CD4-positive, alpha-beta T cell (primary cell): Measurements from ENCODE around the gene KCNMA1. TPM values are rescaled to one million over a fixed set of nuclear protein-coding genes. Genes with fewer than 3 reads are reported as not detected.

Source experiments
- ATAC-seq: fragments of 200-7000 bp; cut with Tn5 transposase; one replicate; pipeline ENCODE4 v1.10.0; 2022; ENCODE audit warnings: mild to moderate bottlenecking; ENCODE audit not compliant: poor library complexity
- CTCF ChIA-PET: fragments of 350-600 bp; sonication (Branson Sonifier 250); formaldehyde crosslinking; loops from one replicate; lab custom pipeline; 2021; ENCODE audit warnings: antibody characterized with exemption, inconsistent platforms; lab: Charles Lee
- POLR2A ChIA-PET: fragments of 350-600 bp; sonication (Branson Sonifier 250); formaldehyde crosslinking; loops from one replicate; lab custom pipeline; 2021; ENCODE audit warnings: antibody characterized with exemption, inconsistent platforms; lab: Charles Lee
- DNase-seq, 14 experiments: peaks; one replicate each; pipeline ENCODE4 v3.0.0-alpha.2; 2013 to 2020; ENCODE audit warnings: mixed read lengths in 2 of 14
- H3K27ac ChIP-seq, 2 donors: one replicate each; pipeline versions ENCODE4 v1.5.1 to v1.7.0; 2013; ENCODE audit warnings: low read length in 2 of 2, low read depth in 1 of 2, mild to moderate bottlenecking in 1 of 2
- H3K27me3 ChIP-seq, 2 experiments: 1 replicate in 1 of 2; 2 replicates in 1 of 2; pipeline versions ENCODE4 v1.6.1 to v1.7.0; 2013; ENCODE audit warnings: low read length in 2 of 2, control low read depth in 1 of 2, mild to moderate bottlenecking in 1 of 2, moderate library complexity in 1 of 2; ENCODE audit not compliant: insufficient read depth in 2 of 2, control insufficient read depth in 1 of 2
- H3K36me3 ChIP-seq: one replicate; pipeline ENCODE4 v1.6.1; 2013; ENCODE audit warnings: low read length, control low read depth; ENCODE audit not compliant: insufficient read depth
- H3K4me1 ChIP-seq: one replicate; pipeline ENCODE4 v1.6.1; 2013; ENCODE audit warnings: low read length, control low read depth; ENCODE audit not compliant: insufficient read depth
- H3K4me3 ChIP-seq: one replicate; pipeline ENCODE4 v1.5.1; 2013; ENCODE audit warnings: mild to moderate bottlenecking, low read length, moderate library complexity
- H3K9me3 ChIP-seq, 2 experiments: 1 replicate in 1 of 2; 2 replicates in 1 of 2; pipeline versions ENCODE4 v1.6.1 to v1.7.0; 2013; ENCODE audit warnings: low read length in 2 of 2, mild to moderate bottlenecking in 2 of 2, control low read depth in 1 of 2, moderate library complexity in 1 of 2; ENCODE audit not compliant: control insufficient read depth in 1 of 2, insufficient read depth in 1 of 2
- H3K27ac Mint-ChIP-seq: one replicate; pipeline ENCODE4 v1.8.0; 2020; ENCODE audit warnings: mixed read lengths
- H3K27me3 Mint-ChIP-seq: one replicate; pipeline ENCODE4 v1.8.0; 2021; ENCODE audit warnings: mixed read lengths
- H3K36me3 Mint-ChIP-seq: one replicate; pipeline ENCODE4 v1.8.0; 2021; ENCODE audit warnings: low read depth, mixed read lengths
- H3K4me1 Mint-ChIP-seq: one replicate; pipeline ENCODE4 v1.8.0; 2021; ENCODE audit warnings: low read depth, mixed read lengths
- H3K4me3 Mint-ChIP-seq: one replicate; pipeline ENCODE4 v1.8.0; 2020; ENCODE audit warnings: mild to moderate bottlenecking, mixed read lengths
- H3K9me3 Mint-ChIP-seq: one replicate; pipeline ENCODE4 v1.8.0; 2020; ENCODE audit warnings: mixed read lengths
- intact Hi-C, 2 experiments: fragments of 100-400 bp; cut with DNase I in 1 of 2; cut with micrococcal nuclease in 1 of 2; formaldehyde crosslinking; loops; one replicate each; pipeline versions ENCODE4 v1.15.1 to v1.9.0; 2023 to 2025; cut with DNase I, micrococcal nuclease
- total RNA-seq, 174 experiments: library from RNA in 2 of 174; stranded (reverse) in 2 of 174; gene quantifications; one replicate each; pipeline ENCODE4 v1.2.3 and lab custom pipeline; 2021 to 2026
- TF ChIP-seq, protein P1 (sequence below): fragments of 200-600 bp; IDR thresholded peaks from one replicate; pipeline ENCODE4 v1.8.0; 2022; ENCODE audit warnings: antibody characterized with exemption, mild to moderate bottlenecking

KCNMA1 gene
- total RNA-seq, 2 experiments from 2014 or later = not detected

GRCh38 chr10:77378366-77379349 lies 258.9 kb downstream of the KCNMA1 start:
- TF ChIP-seq, protein P1, sequence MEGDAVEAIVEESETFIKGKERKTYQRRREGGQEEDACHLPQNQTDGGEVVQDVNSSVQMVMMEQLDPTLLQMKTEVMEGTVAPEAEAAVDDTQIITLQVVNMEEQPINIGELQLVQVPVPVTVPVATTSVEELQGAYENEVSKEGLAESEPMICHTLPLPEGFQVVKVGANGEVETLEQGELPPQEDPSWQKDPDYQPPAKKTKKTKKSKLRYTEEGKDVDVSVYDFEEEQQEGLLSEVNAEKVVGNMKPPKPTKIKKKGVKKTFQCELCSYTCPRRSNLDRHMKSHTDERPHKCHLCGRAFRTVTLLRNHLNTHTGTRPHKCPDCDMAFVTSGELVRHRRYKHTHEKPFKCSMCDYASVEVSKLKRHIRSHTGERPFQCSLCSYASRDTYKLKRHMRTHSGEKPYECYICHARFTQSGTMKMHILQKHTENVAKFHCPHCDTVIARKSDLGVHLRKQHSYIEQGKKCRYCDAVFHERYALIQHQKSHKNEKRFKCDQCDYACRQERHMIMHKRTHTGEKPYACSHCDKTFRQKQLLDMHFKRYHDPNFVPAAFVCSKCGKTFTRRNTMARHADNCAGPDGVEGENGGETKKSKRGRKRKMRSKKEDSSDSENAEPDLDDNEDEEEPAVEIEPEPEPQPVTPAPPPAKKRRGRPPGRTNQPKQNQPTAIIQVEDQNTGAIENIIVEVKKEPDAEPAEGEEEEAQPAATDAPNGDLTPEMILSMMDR = no peak
- Histone ChIP-seq H3K27ac (no peak overlapping the region), H3K4me1 (no peaks in the 10 kb centered on the region), H3K27me3 (peaks cover 0 to 4% of the 10 kb centered on the region in 2 experiments), H3K36me3 (no peaks in the 10 kb centered on the region), H3K9me3 (peaks cover 0 to 12% of the 10 kb centered on the region in 2 experiments), H3K4me3 (no peak overlapping the region)
- ChIA-PET POLR2A (no interaction called here), CTCF (no interaction called here)
- H3K27me3 Mint-ChIP-seq = peaks cover 18% of the 10 kb centered on the region
- H3K27ac Mint-ChIP-seq = no peak overlapping the region
- H3K36me3 Mint-ChIP-seq = no peaks in the 10 kb centered on the region
- no peaks in the 10 kb centered on the region for H3K4me1 Mint-ChIP-seq
- intact Hi-C loops = no loop called here
- no peak overlapping the region for H3K4me3 Mint-ChIP-seq
- H3K9me3 Mint-ChIP-seq = no peaks in the 10 kb centered on the region
- DNase-seq (no peak), ATAC-seq (no peak)

GRCh38 chr10:77377678-77378352 lies 259.8 kb downstream of the KCNMA1 start:
- intact Hi-C loops = no loop called here
- Histone ChIP-seq H3K27me3 (peaks cover 0 to 4% of the 10 kb centered on the region in 2 experiments), H3K4me3 (no peak overlapping the region), H3K4me1 (no peaks in the 10 kb centered on the region), H3K36me3 (no peaks in the 10 kb centered on the region), H3K27ac (no peak overlapping the region), H3K9me3 (peaks cover 0 to 12% of the 10 kb centered on the region in 2 experiments)
- H3K27me3 Mint-ChIP-seq = peaks cover 22% of the 10 kb centered on the region
- H3K4me1 Mint-ChIP-seq = no peaks in the 10 kb centered on the region
- no peaks in the 10 kb centered on the region for H3K36me3 Mint-ChIP-seq
- TF ChIP-seq, protein P1 = no peak
- H3K9me3 Mint-ChIP-seq = no peaks in the 10 kb centered on the region
- H3K27ac Mint-ChIP-seq = no peak overlapping the region
- ChIA-PET POLR2A (no interaction called here), CTCF (no interaction called here)
- no peak overlapping the region for H3K4me3 Mint-ChIP-seq
- DNase-seq = no peak
- ATAC-seq = no peak

DNA sequence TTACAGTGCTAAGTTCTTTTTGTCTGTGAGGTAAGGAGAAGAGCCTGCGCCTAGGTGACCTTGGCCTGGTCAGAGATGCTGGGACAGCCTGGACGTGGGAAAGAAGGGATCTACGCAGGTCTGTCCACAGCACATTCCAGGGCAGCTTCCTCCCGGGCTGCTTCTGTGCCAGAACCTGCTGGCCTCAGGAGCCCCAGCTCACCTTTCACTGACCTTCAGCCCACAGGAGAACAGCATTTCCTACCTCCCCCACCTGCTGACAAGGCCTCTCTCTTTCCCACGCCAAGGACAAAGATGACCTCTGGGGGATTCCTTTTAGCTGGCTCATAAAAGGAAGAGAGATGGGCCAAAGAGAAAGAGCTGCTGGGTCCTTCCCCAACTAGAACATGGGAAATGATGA lies 260.6 kb downstream of the KCNMA1 start:
- no peak overlapping the region for H3K27ac Mint-ChIP-seq
- ChIA-PET POLR2A (no interaction called here), CTCF (no interaction called here)
- H3K4me1 Mint-ChIP-seq = no peaks in the 10 kb centered on the region
- peaks cover 0 to 12% of the 10 kb centered on the region in 2 experiments for H3K9me3 ChIP-seq
- TF ChIP-seq, protein P1 = no peak
- peaks cover 24% of the 10 kb centered on the region for H3K27me3 Mint-ChIP-seq
- H3K9me3 Mint-ChIP-seq = no peaks in the 10 kb centered on the region
- no peaks in the 10 kb centered on the region for H3K4me1 ChIP-seq
- no peak overlapping the region for H3K4me3 ChIP-seq
- H3K27ac ChIP-seq = no peak overlapping the region
- DNase-seq (no peak), ATAC-seq (no peak)
- H3K27me3 ChIP-seq = peaks cover 0 to 4% of the 10 kb centered on the region in 2 experiments
- H3K36me3 Mint-ChIP-seq = no peaks in the 10 kb centered on the region
- no peaks in the 10 kb centered on the region for H3K36me3 ChIP-seq
- intact Hi-C loops = no loop called here
- H3K4me3 Mint-ChIP-seq = no peak overlapping the region
